Measurements from ENCODE around the gene TMEM141.

The TMEM141 gene

DNA sequence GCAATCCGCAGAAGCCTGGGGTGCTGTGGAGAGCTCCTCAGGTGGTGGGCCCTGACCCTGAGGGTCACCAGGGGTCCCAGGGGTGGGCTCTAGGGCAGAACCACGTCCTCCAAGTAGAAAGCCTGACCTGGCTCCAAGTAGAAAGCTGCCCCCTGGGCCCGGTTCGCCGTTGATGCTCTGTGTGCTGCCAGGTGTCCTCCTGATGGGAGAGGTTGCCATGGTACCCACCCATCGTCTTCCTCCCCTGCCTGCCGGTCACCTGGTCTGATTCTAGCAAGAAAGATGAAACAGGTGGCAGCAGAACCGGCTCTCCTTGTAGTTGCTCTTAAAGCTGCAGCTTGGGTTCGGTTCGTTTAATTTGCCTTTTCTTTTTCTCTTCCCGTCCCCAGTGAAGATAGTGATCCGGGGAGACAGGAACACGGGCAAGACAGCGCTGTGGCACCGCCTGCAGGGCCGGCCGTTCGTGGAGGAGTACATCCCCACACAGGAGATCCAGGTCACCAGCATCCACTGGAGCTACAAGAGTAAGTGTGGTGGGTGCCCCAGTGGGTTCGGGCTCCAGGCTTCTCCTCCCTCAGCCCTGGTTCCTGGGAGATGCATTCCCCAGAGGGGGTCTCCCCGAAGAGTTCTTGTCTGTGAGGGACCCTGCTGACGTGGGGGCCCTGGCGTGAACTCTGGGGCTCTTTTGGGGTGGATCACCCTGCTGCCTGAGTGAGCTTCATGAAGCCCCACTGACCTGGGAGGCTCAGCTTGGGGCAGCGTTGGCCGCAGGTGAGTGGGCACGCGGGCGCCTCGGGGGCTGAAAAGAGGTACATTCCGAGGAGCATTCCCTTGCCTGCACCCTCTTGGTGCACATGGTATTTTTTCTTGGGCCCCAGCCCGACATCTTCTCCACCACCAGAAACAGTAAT is 32.2 kb downstream of the TMEM141 start:
- Histone ChIP-seq H3K9me3 (ENCODE audit: insufficient read depth, low read depth, low read length) (no peaks in the 10 kb centered on the region), H3K4me3 (ENCODE audit: low read length, poor library complexity, severe bottlenecking) (no peak overlapping the region), H4K20me1 (ENCODE audit: insufficient read depth, low read length, poor library complexity, severe bottlenecking) (no peaks in the 10 kb centered on the region), H3F3A (ENCODE audit: low read depth) (no peaks in the 10 kb centered on the region), H3K79me2 (ENCODE audit: insufficient read depth, low read length) (no peaks in the 10 kb centered on the region), H3K27me3 (ENCODE audit: insufficient read depth, low read length, poor library complexity, severe bottlenecking) (no peaks in the 10 kb centered on the region), H3K36me3 (ENCODE audit: insufficient read depth, low read length) (peaks cover 18% of the 10 kb centered on the region; the same call in 1 of the 2 replicates), H3K4me1 (ENCODE audit: insufficient read depth, low read length, poor library complexity, severe bottlenecking) (no peaks in the 10 kb centered on the region), H3K9me2 (replicated peaks; ENCODE audit: low read depth, low read length) (no peaks in the 10 kb centered on the region), H2AFZ (ENCODE audit: low read length) (no peak overlapping the region), H3K9ac (ENCODE audit: low read depth, low read length, poor library complexity, severe bottlenecking) (no peak overlapping the region), H3K4me2 (ENCODE audit: low read depth, low read length, poor library complexity, severe bottlenecking) (no peak overlapping the region)
- TF ChIP-seq CTCF (conservative IDR thresholded peaks at IDR 0.05; ENCODE audit: low read length) (no peak), EZH2phosphoT487 (IDR thresholded peaks at IDR 0.05; ENCODE audit: borderline replicate concordance) (no peak)

GRCh38 chr9:136824496-136825225 is 33.5 kb downstream of the TMEM141 start:
- Histone ChIP-seq H3K79me2 (ENCODE audit: insufficient read depth, low read length) (no peaks in the 10 kb centered on the region), H3K4me1 (ENCODE audit: insufficient read depth, low read length, poor library complexity, severe bottlenecking) (no peaks in the 10 kb centered on the region), H3K9ac (ENCODE audit: low read depth, low read length, poor library complexity, severe bottlenecking) (no peak overlapping the region), H4K20me1 (ENCODE audit: insufficient read depth, low read length, poor library complexity, severe bottlenecking) (no peaks in the 10 kb centered on the region), H3F3A (ENCODE audit: low read depth) (no peaks in the 10 kb centered on the region), H3K4me3 (ENCODE audit: low read length, poor library complexity, severe bottlenecking) (no peak overlapping the region), H3K4me2 (ENCODE audit: low read depth, low read length, poor library complexity, severe bottlenecking) (no peak overlapping the region), H3K9me2 (replicated peaks; ENCODE audit: low read depth, low read length) (no peaks in the 10 kb centered on the region), H3K9me3 (ENCODE audit: insufficient read depth, low read depth, low read length) (no peaks in the 10 kb centered on the region), H3K27me3 (ENCODE audit: insufficient read depth, low read length, poor library complexity, severe bottlenecking) (no peaks in the 10 kb centered on the region), H2AFZ (ENCODE audit: low read length) (no peak overlapping the region), H3K36me3 (ENCODE audit: insufficient read depth, low read length) (peaks cover 24% of the 10 kb centered on the region; the same call in 1 of the 2 replicates)
- no peak for TF ChIP-seq CTCF (conservative IDR thresholded peaks at IDR 0.05; ENCODE audit: low read length)
- TF ChIP-seq EZH2phosphoT487 (IDR thresholded peaks at IDR 0.05; ENCODE audit: borderline replicate concordance), result no peak

- H3K27me3 ChIP-seq (ENCODE audit: insufficient read depth, low read length, poor library complexity, severe bottlenecking), result no peaks in the 10 kb centered on the region
- H3F3A ChIP-seq (ENCODE audit: low read depth), result no peaks in the 10 kb centered on the region
- no peaks in the 10 kb centered on the region for H3K79me2 ChIP-seq (ENCODE audit: insufficient read depth, low read length)
- H3K9me3 ChIP-seq (ENCODE audit: insufficient read depth, low read depth, low read length), result no peaks in the 10 kb centered on the region
- peaks cover 33% of the 10 kb centered on the region; the same call in 1 of the 2 replicates for H3K36me3 ChIP-seq (ENCODE audit: insufficient read depth, low read length)
- no peak overlapping the region for H2AFZ ChIP-seq (ENCODE audit: low read length)
- H4K20me1 ChIP-seq (ENCODE audit: insufficient read depth, low read length, poor library complexity, severe bottlenecking), result no peaks in the 10 kb centered on the region
- H3K4me1 ChIP-seq (ENCODE audit: insufficient read depth, low read length, poor library complexity, severe bottlenecking), result no peaks in the 10 kb centered on the region
- H3K9ac ChIP-seq (ENCODE audit: low read depth, low read length, poor library complexity, severe bottlenecking), result no peak overlapping the region
- no peak overlapping the region for H3K4me2 ChIP-seq (ENCODE audit: low read depth, low read length, poor library complexity, severe bottlenecking)
- H3K9me2 ChIP-seq (replicated peaks; ENCODE audit: low read depth, low read length), result no peaks in the 10 kb centered on the region
- no peak for TF ChIP-seq EZH2phosphoT487 (IDR thresholded peaks at IDR 0.05; ENCODE audit: borderline replicate concordance)
- TF ChIP-seq CTCF (conservative IDR thresholded peaks at IDR 0.05; ENCODE audit: low read length), result no peak
- no peak overlapping the region for H3K4me3 ChIP-seq (ENCODE audit: low read length, poor library complexity, severe bottlenecking)
These were observed 34.4 kb downstream of the TMEM141 start for GRCh38 chr9:136825295-136826187.
